Activated CD4-positive, alpha-beta T cell treated with anti-CD3 and anti-CD28 coated beads for 48 hours (primary cell): ENCODE data around the gene OGDH.
"Not testable (repeated sequence)": the region's sequence is repeated elsewhere in the genome, so short reads cannot be mapped to it uniquely, and the experiment has no call there.

Source experiments
- DNase-seq: peaks from one replicate; pipeline ENCODE4 v3.0.0-alpha.2; 2020

The OGDH gene

DNA sequence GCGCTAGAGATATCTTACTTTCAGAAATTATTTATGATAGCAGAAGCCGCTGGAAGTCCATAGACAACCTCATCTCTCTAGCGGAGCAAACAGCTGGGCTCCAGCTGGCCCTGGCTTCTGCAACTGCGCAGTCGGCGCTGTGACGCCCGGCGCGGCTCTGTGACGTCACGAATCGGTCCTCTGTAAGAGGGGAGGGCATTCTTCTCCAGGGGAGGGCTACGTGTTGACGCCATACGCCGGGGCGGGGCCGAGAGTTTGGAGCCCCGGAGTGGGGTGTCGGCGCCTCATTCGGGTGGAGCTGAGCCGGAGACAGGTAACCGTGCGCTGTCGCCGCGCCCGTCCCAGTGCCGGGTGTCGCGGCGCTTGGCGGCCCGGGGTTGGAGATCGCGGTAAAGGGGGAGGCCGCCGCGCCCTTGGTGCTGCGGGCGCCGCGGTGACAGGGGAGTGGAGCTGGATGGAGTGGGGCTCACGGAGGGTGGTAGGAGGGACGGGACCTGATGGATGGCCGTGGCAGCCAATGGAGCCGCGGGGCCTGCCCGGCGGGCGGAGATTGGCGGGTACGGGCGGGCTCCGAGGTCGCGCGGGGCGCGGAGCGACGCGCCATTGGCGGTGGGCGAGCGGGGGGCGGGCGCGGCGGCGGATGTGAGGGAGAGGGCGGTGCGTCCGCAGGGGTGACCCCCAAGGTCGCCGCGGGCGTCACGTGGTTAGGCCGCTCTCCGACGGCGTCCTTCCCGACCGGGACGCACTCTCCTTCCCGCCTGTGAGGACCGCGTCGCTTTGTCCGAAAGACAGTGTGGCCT is at the start of gene OGDH:
OGDH (plus strand) TSS at position 287 of the 800 bp plus-strand sequence. CDS start 17,717 bp downstream, outside the sequence.
- peak; percentile 100 for DNase-seq

DNA sequence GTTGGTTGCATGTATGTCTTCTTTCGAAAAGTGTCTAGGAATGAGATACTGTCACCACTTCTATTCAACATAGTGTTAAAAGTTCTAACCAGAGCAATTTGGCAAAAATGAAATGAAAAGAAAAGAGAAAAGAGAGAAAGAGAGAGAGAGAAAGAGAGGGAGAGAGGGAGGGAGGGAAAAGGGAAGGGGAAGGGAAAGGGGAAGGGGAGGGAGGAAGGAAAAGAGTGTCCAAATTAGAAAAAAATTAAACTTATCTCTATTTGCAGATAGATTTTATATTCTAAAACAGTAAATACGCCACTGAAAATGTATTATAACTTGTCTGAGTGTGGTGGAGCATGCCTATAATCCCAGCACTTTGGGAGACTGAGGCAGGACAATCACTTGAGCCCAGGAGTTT is 48.9 kb upstream of the OGDH start:
- no peak for DNase-seq

DNA sequence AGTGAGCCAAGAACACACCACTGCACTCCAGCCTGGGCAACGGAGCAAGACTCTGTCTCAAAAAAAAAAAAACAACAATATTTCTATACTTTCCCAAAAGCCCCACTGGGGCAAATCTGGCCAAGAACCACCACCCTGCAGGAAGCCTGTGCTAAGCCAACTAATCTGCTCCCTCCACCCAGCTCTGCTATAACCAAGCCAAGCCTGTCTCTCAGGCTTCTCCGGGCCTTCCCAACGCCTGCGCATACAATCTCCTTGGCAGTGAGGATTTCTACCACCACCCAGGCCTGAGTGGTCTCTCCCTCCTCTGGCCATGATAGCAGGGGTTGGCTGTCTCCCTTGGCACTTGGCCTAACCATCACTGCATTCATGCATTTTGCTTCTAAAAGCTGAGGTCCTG is 46.9 kb upstream of the OGDH start:
- no peak for DNase-seq

DNA sequence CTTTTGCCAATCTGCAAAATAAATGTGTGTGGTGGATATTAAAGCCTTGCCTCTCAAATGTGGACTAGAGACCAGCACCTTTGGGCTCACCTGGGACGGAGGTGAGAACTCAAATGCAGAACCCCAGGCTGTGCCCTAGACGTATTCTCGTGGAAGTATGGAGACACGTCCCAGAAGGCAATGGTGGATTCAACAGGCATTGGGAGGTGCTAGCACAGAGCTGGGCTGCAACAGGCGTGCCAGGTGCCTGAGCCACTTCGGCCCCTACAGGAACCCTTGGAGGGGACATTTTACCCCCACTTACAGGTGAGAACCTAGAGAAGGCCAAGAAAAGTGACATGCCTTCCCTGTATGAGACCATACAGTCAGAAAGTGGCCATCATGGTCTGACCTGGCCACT is 44.9 kb upstream of the OGDH start:
- DNase-seq: no peak

DNA sequence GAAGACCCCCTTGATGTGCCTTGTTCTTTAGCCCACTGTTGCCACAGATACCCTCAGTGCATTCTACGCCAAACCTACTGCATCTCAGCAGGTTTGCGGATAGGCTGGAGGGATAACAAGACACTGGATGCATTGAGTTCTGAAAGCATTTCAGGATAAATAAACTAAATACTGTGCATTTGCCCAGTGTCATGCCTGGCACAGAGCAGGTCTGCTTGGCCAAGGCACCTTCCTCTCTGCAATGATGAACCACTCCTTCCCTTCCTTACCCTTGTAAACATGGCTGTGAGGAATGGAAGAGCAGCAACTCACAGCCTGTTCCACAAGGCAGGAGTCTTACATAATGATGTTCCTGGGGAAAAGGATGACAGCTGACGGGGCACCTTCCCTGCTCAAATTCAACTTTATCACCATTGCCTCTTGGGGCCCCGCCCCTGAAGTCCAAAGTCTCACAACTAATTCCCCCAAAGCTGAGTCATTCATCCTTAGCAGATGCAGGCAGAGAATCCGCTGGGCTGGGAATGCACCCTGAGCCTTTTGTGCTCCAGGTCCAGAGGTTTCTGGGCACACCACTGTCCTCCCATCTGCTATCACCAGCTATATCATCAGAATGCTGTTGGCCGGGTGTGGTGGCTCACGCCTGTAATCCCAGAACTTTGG is 44.3 kb upstream of the OGDH start:
- no peak for DNase-seq

DNA sequence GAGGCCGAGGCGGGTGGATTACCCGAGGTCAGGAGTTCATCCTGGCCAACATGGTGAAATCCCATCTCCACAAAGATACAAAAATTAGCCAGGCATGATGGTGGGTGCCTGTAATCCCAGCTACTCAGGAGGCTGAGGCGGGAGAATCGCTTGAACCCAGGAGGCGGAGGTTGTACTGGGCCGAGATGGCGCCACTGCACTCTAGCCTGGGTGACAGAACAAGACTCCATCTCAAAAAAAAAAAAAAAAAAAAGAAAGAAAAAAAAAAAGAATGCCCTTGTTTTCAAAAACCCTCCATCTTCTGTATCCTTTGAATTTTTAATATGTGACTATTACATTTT is 43.8 kb upstream of the OGDH start:
- not testable (repeated sequence) for DNase-seq

DNA sequence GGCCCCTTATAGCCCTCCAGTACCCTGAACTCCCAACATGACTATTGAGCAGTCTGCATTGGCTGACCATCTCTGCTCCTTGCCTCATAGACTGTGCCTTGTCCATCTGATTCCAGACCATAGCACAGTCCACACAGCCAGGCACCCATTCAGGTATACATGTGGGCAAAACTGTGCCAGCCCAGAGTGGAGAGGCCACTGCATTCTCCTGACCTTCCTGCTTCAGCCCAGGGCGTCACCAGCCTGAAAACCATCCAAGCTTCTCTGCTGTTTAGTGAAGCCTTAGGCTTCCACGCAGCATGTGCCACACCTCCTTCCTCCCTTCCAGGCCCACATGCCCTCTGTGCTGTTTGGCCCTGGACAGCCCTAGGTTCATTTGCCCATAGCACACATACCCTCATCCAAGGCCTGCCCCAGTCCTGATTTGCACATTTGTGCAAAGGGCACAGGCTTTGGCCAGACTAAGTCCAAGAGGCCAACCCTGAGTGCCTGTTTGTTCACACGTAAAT is 43.2 kb upstream of the OGDH start:
- no peak for DNase-seq

DNA sequence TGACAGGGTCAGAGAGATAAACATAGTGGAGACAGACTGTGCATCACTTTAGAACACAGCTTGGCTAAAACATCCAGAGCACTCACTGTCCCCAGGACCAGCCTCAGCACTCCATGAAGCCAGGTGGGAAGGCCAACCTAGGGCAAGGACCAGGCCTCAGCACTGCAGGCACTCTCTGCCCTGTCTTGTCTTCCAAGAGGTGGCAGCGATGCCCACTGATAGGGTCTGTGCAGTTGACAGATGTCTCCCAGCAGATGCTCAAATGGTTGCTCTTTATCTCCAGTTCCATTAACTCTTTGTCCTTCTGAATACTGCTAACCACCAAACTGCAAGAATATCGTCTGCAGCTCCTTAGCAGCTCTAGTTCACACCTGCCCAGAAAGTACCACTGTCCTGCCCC is 41.8 kb upstream of the OGDH start:
- no peak for DNase-seq

DNA sequence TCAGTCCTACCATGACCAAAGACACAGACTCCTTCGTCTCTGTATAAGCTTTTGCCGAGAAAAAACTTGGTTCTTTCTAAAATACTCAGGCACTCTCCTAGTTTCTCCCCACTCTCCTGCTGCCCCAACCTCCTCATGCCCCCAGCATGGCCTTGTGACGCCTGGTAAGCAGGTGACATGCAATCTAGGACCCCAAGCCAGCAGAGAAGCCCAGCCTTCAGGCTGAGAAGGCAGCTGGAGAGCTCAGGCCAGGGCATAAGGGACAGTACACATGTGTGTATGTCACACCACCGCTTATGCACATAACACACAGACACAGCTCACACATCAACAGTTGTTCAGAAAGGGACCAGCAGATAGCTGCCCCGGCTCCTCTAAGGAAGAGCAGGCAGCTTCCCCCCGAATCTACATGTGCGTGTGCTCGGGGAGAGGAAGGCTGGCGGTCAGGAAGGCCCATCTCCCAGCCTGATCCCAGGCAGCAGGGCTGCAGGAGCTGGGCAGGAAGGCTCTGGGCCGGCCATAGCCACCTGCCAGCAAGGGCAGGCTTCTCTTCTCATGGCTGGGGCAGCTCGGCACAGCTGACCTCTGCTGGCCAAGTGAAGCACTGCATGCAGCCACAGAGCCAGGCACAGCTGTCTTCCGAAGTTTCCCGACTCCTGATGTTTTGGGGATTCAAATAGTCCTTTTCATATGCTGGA is 41.2 kb upstream of the OGDH start:
- peak; percentile 70 for DNase-seq

DNA sequence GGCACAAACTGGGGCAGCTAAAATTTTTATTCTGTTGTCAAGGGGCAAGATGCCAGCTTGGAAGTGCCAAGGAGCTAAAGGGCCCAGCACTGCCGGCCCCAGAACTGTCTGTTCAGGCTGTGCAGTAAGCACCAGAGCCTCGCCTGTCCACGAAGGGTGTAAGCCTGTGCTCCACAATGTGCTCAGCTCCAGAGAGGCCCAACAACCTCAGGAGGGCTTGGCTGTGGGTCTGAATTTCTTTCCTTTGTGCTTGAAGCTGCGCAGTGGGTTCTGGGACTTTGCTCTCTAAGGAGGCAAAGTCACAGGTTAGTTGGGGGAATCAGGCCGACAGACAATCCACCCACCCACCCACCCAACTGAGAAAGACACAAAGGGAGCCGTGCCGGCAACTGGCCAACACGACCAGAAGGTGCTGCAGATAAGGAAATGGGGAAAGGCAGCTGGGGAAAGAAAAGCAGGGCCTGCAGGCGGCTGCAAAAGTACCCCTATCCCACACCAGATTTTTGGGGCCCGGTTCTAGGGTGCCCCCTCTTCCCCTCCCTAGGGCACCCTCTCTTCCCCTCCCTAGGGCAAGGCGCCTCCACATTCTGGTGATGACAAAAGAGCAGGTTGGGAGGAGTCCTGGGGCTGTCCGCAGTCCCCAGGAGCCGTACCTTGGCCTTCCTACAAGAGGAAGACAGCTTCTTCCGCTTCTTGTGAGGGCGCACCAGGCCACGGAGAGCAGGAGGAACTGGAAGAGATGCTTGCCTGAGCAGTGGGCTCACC is 40.5 kb upstream of the OGDH start:
- no peak for DNase-seq

DNA sequence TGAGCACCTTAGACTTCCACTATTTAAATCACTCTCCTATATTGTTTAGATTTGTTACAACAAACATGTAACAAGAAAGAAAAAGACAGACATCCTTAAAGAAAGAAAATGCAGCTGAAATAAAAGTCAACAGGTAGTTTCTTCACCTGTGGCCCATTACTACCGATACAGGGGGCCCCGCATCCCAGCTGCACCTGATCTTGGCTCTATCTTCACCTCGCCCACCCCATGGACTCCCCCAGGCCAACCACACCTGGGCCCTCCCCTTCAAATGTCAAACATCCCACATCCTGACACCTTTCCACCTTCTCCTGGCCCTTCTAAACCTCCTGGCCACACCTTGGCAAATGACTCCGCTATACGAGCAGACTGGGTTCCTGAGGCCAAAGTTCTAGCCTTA is 39.7 kb upstream of the OGDH start:
- no peak for DNase-seq

DNA sequence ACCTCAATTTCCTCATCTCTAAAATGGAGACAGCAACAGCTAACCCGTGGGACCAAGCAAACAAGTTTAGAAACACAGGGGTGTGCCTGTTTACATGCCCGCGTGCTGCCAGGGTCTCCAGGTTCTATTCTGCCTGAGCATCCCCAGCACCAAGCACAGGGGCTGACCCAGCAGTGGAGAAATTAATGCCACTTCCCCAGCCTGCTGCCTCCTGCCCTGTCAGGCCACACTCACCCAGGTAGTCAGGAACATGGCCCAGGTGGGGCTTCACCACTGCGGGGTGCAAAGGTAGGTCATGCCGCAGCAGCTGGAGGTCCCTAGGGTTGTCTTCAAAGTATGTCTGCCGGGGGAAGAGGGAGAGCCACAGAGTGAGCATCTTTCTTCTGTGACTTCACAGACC is 38.5 kb upstream of the OGDH start:
- no peak for DNase-seq

DNA sequence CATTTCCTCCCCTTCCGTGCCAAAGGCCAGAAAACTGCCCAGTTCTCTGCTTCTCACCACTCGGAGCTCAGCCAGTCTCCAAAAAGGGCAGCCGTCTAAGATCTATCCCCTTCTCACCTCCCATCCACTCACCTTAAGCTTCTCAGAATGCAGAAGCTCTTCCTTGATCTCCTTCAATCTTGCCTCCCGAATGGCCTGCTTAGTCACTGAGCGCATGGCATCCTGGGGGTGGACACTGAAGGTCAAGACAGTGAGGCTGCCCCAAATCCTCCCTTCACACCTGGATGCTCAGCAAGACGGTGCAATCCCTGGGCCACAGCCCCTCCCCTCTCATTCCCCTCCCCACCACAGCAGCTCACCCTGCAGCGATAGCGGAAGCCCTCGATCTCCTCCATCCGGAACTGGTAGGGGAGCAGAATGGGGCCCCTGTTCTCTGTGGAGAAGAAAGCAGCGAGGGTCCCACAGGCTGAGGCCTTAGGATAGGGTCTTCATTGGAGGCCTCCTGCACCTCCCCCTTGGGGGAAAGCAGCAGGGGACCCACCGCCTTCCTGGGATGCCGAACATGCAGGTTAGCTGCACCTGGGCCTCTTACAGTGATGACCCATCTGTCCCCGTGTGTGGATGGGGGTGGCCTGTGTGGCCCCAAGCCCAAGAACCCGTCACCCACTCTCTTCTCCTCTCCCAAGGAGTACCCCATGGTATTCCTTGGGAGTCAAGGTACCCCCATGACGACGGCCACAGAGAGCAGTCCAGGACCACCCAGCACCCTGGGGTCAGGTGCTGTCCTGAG is 37.5 kb upstream of the OGDH start:
- no peak for DNase-seq

DNA sequence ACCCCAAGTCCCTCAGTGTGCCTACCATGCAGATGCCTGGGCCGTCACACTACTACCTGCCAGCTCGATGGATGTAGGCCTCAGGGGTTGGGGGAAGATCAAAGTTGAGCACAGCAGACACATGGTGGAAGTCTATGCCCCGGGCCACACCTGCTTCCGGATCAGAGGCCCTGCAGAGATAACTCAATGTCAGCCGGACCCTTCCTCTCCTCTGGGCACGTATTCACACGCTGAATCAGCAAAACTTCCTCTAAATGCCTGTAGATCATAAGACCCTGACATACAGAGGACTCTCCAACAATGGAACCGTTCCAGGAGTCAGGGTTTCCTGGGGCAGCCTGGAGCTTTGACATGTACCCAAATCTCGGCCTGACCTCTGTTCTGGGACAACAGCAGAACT is 36.5 kb upstream of the OGDH start:
- DNase-seq: no peak

DNA sequence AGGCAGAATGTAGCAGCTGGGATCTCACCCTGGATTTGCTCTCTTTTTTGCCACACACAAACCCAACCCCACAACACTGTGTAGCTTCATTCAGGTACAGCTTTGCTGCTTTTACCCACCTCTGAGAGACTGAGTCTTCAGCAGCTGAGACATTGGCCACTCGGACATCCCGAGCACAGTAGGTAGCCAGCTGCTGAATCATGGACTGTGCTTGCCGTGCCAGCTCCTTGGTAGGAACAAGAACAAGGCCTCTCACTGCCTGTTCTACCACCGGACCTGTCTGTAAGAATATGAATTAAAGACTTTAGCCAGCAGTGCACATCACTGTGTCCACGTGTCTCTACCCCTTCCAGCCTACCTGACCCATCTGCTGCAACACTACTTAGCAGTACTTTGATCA is 33.7 kb upstream of the OGDH start:
- DNase-seq: no peak

DNA sequence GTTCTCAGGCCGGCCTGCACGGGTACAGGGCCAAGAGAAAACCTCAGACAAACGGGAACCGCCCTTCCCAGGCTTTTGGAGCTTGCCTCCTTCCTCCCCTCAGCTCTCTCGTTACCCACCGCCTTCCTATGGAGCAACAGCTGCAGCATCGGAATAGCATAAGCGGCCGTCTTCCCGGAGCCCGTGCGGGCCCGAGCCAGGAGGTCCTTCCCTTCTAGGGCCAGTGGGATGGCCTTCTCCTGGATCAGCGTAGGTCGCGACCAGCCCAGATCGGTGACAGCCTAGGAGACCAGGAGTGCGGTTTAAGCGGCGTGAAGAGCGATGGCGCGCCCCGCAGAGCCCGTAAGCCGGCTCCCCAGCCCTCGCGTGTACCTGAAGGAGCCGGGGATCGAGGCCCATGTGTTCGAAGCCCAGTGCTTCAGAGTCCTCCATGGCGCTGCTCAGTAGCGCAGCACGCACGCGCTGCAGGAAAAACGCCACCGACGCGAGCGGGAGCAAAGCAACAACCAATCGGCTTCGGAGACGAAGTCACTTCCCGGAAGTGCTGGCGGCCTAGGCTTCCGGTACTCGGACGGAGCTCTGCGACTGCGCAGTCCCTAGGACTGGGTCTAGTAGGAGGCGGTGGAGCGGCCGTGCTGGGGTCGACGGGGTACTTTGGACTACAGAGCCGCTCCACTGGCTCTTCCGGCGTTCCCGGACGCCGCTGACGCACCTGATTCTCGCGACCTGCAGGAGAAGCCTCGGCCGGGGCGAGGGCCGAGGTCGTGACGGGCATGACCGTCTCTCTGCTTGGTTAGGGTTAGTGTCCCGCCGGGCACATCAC is 32.8 kb upstream of the OGDH start, which contains the start of gene DDX56:
DDX56 (minus strand) TSS at position 445 of the 823 bp plus-strand sequence; CDS start at position 432, 13 bp downstream.
- peak; percentile 96 for DNase-seq

DNA sequence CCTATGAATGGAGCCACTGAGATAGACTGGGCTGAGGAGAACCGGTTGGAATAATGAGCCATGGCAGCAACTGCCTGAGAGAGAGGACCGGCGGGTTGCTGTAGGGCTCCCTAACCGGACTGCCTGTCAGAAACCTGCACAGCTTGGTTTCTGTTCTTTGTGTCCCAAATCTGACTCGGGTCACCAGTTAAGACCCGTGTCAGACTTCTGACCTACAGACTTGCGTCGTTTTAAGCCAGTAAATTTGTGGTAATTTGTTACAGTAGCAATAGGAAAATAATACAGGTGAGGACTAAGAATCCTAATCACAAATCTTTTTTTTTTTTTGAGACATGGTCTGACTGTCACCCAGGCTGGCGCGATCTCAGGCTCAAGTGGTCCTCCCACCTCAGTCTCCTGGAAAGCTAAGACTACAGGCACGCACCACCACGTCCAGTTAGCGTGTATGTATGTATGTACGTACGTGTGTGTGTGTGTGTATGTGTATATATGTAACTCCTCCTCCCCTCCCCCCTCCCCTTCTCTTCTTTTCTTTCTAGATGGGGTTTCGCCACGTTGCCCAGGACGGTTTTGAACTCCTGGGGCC is 32.0 kb upstream of the OGDH start:
- no peak for DNase-seq

DNA sequence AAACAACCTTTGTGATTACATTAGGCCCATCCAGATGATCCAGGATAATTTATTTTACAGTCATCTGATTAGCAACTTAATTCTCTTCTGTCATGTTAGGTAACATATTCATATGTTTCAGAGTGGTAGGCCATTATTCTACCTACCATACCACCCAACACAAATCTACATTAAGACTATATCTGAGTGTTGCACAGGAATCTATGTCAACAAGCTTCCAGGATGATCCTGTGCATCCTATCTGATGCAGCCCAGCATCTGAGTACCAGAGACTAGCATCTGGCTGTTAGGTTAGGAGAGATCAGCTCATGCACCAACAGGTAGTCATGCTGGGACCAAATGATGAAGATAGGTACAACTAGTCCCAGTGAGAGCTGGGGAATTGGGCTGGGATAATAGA is 31.4 kb upstream of the OGDH start:
- no peak for DNase-seq

DNA sequence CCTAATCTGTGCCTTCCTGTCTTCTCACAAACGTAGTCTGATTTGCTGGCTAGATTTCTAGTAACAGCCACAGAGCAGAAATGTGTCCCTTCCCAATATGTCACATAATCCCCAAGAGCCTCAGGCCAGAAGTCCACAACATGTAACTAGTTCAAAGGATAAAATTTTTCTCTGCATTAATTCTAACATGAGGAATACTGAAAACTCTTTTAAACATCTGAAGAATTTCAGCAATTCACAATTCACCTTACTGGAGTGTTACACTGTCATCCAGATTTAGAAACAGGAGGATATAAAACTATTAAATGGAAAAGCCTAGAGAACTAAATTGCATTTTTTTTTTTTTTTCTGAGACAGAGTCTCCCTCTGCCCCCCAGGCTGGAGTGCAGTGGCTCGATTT is 30.2 kb upstream of the OGDH start:
- no peak for DNase-seq

DNA sequence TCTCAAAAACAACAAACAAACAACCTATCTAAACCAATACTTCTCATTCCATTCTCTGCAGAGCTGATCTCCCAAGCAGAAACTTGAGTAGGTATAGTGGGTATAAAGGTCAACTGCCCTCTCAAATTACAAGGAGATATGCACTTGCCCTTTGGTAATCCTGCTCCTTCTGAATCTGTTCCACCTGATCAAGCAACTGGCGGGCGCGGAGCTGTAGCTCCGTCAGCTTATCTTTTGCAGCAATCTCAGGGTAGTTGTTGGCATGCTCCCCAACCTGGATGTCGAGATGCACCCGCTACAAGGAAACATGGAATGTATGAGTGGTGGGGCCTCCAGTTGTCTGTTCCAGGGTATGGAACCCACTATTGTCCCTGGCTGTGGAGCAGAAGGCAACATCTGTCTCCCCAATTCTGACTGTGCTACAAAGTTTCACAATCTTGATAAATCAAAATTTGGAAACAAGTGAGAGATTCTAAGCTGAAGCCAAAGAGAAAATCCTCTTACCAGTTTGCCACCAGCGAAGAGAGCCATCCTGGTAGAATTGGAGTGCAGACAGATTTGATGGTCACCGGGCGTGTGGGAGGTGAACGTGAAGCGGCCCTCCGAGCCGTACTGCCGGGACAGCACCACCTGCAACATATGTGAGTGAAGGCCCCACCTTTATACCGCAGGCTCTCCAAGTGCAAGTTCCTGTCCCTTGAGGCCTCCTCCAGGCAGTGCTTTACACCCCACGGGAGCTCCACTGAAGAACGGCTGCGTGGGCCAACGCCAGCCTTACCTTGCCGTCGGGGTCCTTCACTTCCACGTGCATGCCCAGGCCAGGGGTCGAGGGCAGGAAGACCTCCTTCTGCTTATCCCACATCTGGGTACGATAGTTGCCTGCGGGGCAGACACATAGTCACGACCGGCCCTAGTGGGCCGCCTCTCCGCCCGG is 25.2 kb upstream of the OGDH start:
- peak; percentile 64 for DNase-seq
